Naive B cell (primary cell): ENCODE data around the gene FLNC. TPM values are rescaled to one million over a fixed set of nuclear protein-coding genes. Genes with fewer than 3 reads are reported as not detected.
A peak's percentile ranks its signal among the peaks of the same experiment; 100 is the strongest.

ENCODE experiments used
- ATAC-seq, 2 donors: fragments of 150-1000 bp; cut with Tn5 transposase; 2 replicates each; pipeline ENCODE4 v1.10.0; 2021; ENCODE audit warnings: low read depth in 2 of 2, mild to moderate bottlenecking in 2 of 2, moderate library complexity in 2 of 2
- DNase-seq: peaks from one replicate; pipeline ENCODE4 v3.0.0; 2022
- H3K27ac Mint-ChIP-seq, 6 donors: one replicate each; pipeline ENCODE4 v1.8.0; 2020 to 2022; ENCODE audit warnings: mild to moderate bottlenecking in 6 of 6, mixed read lengths in 6 of 6, moderate library complexity in 5 of 6, inconsistent platforms in 2 of 6
- H3K27me3 Mint-ChIP-seq, 3 donors: one replicate each; pipeline ENCODE4 v1.8.0; 2021 to 2022; ENCODE audit warnings: mixed read lengths in 3 of 3, mild to moderate bottlenecking in 1 of 3
- H3K36me3 Mint-ChIP-seq, 2 donors: one replicate each; pipeline ENCODE4 v1.8.0; 2020 to 2022; ENCODE audit warnings: mixed read lengths in 2 of 2, inconsistent platforms in 1 of 2, mild to moderate bottlenecking in 1 of 2
- H3K4me1 Mint-ChIP-seq, 3 donors: one replicate each; pipeline ENCODE4 v1.8.0; 2020 to 2022; ENCODE audit warnings: mixed read lengths in 3 of 3, inconsistent platforms in 1 of 3, mild to moderate bottlenecking in 1 of 3, moderate library complexity in 1 of 3
- H3K4me3 Mint-ChIP-seq, 8 donors: one replicate each; pipeline ENCODE4 v1.8.0; 2020 to 2022; ENCODE audit warnings: mild to moderate bottlenecking in 8 of 8, mixed read lengths in 8 of 8, moderate library complexity in 8 of 8, inconsistent platforms in 2 of 8
- H3K9me3 Mint-ChIP-seq, 7 donors: one replicate each; pipeline ENCODE4 v1.8.0; 2020 to 2022; ENCODE audit warnings: mixed read lengths in 7 of 7, mild to moderate bottlenecking in 5 of 7, inconsistent platforms in 2 of 7, moderate library complexity in 1 of 7
- polyA plus RNA-seq, 6 donors: library from polyadenylated mRNA; unstranded; fragments of 300-500 nt; fragmentation: Illumina TruSeq; gene quantifications; one replicate each; pipeline ENCODE4 v1.2.3, GENCODE V29; 2021; ENCODE audit warnings: low read depth in 6 of 6

FLNC gene
- polyA plus RNA-seq, 6 donors from 2014 or later: not detected

DNA sequence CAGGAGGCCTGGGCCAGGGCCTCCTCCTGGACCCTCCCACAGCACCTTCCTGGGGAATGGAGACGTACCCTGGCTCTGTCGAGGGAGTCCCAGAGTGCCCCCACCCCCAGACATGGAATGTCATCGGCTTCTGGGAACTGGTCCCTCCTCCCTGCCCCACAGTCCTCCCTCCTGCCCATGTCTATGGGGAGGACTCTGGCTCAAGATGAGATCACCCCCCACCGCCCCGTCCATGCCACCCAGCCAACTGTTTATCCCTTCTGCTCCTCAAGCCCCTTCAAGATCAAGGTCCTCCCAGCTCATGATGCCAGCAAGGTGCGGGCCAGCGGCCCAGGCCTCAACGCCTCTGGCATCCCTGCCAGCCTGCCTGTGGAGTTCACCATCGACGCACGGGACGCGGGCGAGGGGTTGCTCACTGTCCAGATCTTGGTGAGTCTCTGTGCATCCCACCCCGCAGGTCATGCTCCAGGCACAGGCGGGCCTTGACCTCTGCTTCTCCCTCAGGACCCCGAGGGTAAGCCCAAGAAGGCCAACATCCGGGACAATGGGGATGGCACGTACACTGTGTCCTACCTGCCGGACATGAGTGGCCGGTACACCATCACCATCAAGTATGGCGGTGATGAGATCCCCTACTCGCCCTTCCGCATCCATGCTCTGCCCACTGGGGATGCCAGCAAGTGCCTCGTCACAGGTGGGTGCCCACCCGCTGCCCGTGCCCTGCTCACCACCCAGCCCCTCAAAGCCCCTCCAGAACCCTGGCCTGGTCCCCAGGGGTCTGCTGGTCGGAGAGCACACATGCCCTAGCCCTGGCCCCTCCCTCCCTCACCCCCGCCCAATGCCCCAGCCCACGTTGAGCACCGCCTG, 18.3 kb downstream of the FLNC start:
- H3K27ac Mint-ChIP-seq: no peak overlapping the region
- H3K4me1 Mint-ChIP-seq: no peaks in the 10 kb centered on the region
- DNase-seq: no peak
- H3K27me3 Mint-ChIP-seq: peaks cover 0 to 5% (median under 1%) of the 10 kb centered on the region in 3 donors
- no peaks in the 10 kb centered on the region for H3K36me3 Mint-ChIP-seq
- no peak overlapping the region for H3K4me3 Mint-ChIP-seq
- H3K9me3 Mint-ChIP-seq: no peaks in the 10 kb centered on the region
- no peak for ATAC-seq

GRCh38 chr7:128849156-128849515, 18.9 kb downstream of the FLNC start:
- no peak overlapping the region for H3K27ac Mint-ChIP-seq
- no peak overlapping the region for H3K4me3 Mint-ChIP-seq
- H3K36me3 Mint-ChIP-seq: no peaks in the 10 kb centered on the region
- DNase-seq (no peak), ATAC-seq (no peak)
- H3K4me1 Mint-ChIP-seq: no peaks in the 10 kb centered on the region
- no peaks in the 10 kb centered on the region for H3K9me3 Mint-ChIP-seq
- H3K27me3 Mint-ChIP-seq: peaks cover 0 to 9% (median 7%) of the 10 kb centered on the region in 3 donors

DNA sequence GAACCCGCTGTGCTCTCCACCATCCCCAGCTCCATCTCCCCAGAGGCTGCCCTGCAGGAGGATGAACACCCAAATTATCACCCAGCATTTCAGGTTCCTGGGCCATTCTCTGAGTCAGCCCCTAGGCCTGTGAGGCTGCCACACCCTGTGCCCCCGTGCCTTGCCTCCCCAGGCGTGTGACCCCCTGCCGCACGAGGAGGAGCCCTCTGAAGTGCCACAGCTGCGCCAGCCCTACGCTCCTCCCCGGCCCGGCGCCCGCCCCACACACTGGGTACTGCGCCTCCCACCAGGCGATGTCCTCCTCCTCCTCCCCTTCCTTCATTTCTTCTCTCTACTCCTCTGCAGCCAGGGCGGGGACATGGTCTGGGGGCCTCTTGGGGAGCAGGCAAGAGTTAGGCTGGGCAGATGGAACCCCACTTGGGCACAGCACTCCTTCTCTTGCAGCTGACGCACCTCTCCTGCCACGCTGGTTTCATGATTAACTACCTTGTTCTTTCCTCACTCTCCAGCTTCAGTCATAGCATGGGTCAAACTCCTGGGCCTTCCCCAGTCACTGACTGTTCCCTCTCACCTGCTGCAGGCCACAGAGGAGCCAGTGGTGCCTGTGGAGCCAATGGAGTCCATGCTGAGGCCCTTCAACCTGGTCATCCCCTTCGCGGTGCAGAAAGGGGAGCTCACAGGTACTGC, 19.7 kb downstream of the FLNC start:
- DNase-seq (no peak), ATAC-seq (no peak)
- Mint-ChIP-seq H3K9me3 (no peaks in the 10 kb centered on the region), H3K27me3 (peaks cover 0 to 11% (median 8%) of the 10 kb centered on the region in 3 donors), H3K4me1 (no peaks in the 10 kb centered on the region), H3K4me3 (no peak overlapping the region), H3K27ac (peak overlapping the region in 1 of 6 donors; percentile 26), H3K36me3 (no peaks in the 10 kb centered on the region)

DNA sequence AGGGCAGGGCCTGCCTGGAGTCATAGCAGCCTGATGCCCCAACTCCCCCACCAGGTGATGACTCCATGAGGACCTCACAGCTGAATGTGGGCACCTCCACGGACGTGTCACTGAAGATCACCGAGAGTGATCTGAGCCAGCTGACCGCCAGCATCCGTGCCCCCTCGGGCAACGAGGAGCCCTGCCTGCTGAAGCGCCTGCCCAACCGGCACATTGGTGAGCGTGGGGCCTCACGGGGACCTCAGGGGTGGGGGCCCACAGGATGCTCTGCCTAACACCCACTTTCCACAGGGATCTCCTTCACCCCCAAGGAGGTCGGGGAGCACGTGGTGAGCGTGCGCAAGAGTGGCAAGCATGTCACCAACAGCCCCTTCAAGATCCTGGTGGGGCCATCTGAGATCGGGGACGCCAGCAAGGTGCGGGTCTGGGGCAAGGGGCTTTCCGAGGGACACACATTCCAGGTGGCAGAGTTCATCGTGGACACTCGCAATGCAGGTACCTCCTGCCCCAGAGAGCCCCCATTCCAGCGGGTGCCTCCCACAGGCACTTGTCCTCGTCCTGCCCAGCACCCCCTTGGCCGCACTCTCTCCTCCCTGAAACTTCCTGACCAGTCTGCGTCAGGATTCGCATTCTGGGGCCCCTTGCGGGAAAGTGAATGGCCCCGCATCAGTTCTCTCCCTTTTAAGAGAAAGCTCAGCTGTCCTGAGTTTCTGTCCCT, 22.5 kb downstream of the FLNC start:
- H3K4me3 Mint-ChIP-seq: no peak overlapping the region
- H3K36me3 Mint-ChIP-seq: no peaks in the 10 kb centered on the region
- no peak for DNase-seq
- H3K9me3 Mint-ChIP-seq: no peaks in the 10 kb centered on the region
- H3K4me1 Mint-ChIP-seq: no peaks in the 10 kb centered on the region
- no peak overlapping the region for H3K27ac Mint-ChIP-seq
- H3K27me3 Mint-ChIP-seq: peaks cover 0 to 16% (median 8%) of the 10 kb centered on the region in 3 donors
- ATAC-seq: no peak

- Mint-ChIP-seq H3K36me3 (no peaks in the 10 kb centered on the region), H3K4me3 (no peak overlapping the region), H3K9me3 (no peaks in the 10 kb centered on the region), H3K27ac (no peak overlapping the region), H3K27me3 (peaks cover 0 to 16% (median 8%) of the 10 kb centered on the region in 3 donors), H3K4me1 (no peaks in the 10 kb centered on the region)
- ATAC-seq (no peak), DNase-seq (no peak)
These were observed 23.6 kb downstream of the FLNC start for GRCh38 chr7:128853799-128854198.

DNA sequence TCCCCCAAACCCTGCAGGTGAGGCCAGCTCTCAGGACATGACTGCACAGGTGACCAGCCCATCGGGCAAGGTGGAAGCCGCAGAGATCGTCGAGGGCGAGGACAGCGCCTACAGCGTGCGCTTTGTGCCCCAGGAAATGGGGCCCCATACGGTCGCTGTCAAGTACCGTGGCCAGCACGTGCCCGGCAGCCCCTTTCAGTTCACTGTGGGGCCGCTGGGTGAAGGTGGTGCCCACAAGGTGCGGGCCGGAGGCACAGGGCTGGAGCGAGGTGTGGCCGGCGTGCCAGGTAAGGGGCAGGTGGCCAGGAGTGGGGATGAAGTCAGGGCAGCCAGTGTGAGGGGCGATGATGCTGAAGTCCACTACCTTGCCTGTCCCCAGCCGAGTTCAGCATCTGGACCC, 24.2 kb downstream of the FLNC start:
- H3K27me3 Mint-ChIP-seq: peaks cover 0 to 16% (median 8%) of the 10 kb centered on the region in 3 donors
- DNase-seq (no peak), ATAC-seq (no peak)
- H3K27ac Mint-ChIP-seq: no peak overlapping the region
- H3K4me3 Mint-ChIP-seq: no peak overlapping the region
- no peaks in the 10 kb centered on the region for H3K36me3 Mint-ChIP-seq
- no peaks in the 10 kb centered on the region for H3K4me1 Mint-ChIP-seq
- no peaks in the 10 kb centered on the region for H3K9me3 Mint-ChIP-seq

GRCh38 chr7:128855559-128855958, 25.4 kb downstream of the FLNC start:
- Mint-ChIP-seq H3K27me3 (peaks cover 0 to 11% (median 8%) of the 10 kb centered on the region in 3 donors), H3K9me3 (no peaks in the 10 kb centered on the region), H3K36me3 (no peaks in the 10 kb centered on the region), H3K4me3 (no peak overlapping the region), H3K27ac (no peak overlapping the region), H3K4me1 (no peaks in the 10 kb centered on the region)
- no peak for DNase-seq
- ATAC-seq: no peak

DNA sequence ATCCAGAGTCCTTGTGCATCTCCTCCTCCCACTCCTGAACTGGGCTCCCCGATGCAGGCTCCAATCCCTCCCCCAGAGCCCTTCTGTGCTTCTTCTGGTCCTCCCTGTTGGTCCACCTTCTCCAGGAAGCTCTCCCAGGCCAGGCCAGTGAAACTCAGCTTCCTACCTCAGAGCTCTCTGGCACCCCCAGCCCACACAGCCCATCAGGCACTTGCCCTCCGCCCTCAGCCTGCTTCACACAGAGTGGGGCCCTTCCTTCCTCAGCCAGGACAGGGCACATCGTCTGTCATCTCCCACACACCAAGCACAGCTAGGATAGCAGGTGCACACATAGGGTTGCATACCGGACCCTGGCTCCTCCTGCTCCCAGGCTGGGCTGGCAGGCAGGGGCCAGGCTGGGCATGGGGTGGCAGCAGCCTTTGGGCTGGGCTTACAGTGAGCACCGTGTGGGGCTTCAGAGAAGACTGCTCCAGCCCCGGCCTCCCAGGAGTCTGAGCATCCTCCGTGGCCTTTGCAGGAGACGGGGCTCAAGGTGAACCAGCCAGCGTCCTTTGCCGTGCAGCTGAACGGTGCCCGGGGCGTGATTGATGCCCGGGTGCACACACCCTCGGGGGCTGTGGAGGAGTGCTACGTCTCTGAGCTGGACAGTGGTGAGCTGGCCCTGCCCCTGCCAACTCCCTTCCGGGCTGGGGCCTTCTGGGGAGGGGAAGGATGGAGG, 26.0 kb downstream of the FLNC start:
- Mint-ChIP-seq H3K9me3 (no peaks in the 10 kb centered on the region), H3K27ac (no peak overlapping the region), H3K27me3 (peaks cover 0 to 11% (median 8%) of the 10 kb centered on the region in 3 donors), H3K4me1 (no peaks in the 10 kb centered on the region), H3K4me3 (no peak overlapping the region), H3K36me3 (no peaks in the 10 kb centered on the region)
- ATAC-seq (no peak), DNase-seq (no peak)

GRCh38 chr7:128858380-128859231, 28.4 kb downstream of the FLNC start:
- Mint-ChIP-seq H3K4me1 (peaks cover 11 to 15% (median 14%) of the 10 kb centered on the region in 3 donors), H3K27ac (no peak overlapping the region), H3K9me3 (no peaks in the 10 kb centered on the region), H3K4me3 (peak overlapping the region in 1 of 8 donors; percentile 15), H3K36me3 (peaks cover 0 to 7% of the 10 kb centered on the region in 2 donors), H3K27me3 (peaks cover 0 to 11% (median 6%) of the 10 kb centered on the region in 3 donors)
- no peak for DNase-seq
- no peak for ATAC-seq

DNA sequence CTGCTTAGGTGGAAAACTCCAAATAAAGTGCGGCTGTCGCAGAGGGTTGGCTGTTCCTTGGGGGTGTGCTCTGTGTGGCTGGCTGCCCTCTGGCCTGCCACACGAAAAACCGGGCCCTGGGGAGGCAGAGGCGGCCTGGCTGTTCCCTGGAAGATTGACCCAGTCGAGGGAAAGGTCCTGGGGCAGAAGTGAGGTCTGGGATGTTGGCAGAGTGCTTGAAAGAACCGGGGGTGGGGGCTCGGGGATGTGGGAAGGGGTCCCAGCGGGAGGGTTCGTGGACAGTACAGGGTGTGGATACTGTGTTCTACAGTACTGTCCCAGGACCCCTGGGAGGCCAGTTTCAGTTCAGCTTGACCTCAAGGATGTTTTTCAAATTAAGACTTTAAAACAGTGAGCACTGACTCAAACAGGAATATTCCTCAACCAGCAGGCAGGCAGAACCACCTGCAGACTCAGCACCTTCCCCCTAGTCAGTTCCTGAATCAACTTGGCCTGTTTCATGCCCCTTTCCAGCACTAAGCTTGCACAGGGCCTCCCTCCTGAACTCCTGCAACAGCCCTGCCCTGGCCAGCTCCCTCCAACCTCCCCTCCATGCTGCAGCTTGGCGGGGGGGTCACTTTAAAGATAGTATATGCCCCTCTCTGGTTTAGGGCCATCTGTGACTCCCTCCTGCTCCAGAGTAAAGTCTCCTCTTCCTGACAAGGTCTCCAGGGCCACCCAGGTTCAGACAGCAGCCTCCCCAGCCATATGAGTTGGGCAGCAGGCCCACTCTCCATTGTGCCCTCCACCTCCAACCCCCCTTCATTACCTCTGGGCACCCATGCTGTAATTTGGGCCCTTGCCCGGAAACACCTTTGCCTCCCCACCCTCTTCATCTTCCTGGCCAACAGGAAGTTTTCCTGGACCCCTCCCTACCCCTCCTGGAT, 29.3 kb downstream of the FLNC start:
- H3K27ac Mint-ChIP-seq: no peak overlapping the region
- ATAC-seq (no peak), DNase-seq (no peak)
- peaks cover 0 to 7% (median 0%) of the 10 kb centered on the region in 3 donors for H3K27me3 Mint-ChIP-seq
- no peaks in the 10 kb centered on the region for H3K9me3 Mint-ChIP-seq
- H3K36me3 Mint-ChIP-seq: peaks cover 0 to 7% of the 10 kb centered on the region in 2 donors
- H3K4me3 Mint-ChIP-seq: peak overlapping the region in 1 of 8 donors; percentile 15
- peaks cover 12 to 19% (median 17%) of the 10 kb centered on the region in 3 donors for H3K4me1 Mint-ChIP-seq

GRCh38 chr7:128860158-128861073, 30.2 kb downstream of the FLNC start:
- ATAC-seq (no peak), DNase-seq (no peak)
- Mint-ChIP-seq H3K4me3 (peak overlapping the region in 2 of 8 donors; percentile 3 to 15), H3K4me1 (peaks cover 21 to 26% (median 24%) of the 10 kb centered on the region in 3 donors), H3K9me3 (no peaks in the 10 kb centered on the region), H3K27me3 (peaks cover 0 to under 1% (median 0%) of the 10 kb centered on the region in 3 donors), H3K36me3 (peaks cover 0 to 13% of the 10 kb centered on the region in 2 donors), H3K27ac (peak overlapping the region in 4 of 6 donors; percentile 42 to 97 (median 64))
